SJSA1 (cell line): ENCODE measurements around the gene ZNF823. TPM values are rescaled to one million over a fixed set of nuclear protein-coding genes. Genes with fewer than 3 reads are reported as not detected.

Experiments used
- DNase-seq, 2 experiments: peaks; one replicate each; pipeline ENCODE4 v3.0.0-alpha.2; 2015 to 2020; ENCODE audit warnings: low spot score in 2 of 2, low read depth in 1 of 2
- H3K27ac ChIP-seq: fragments of 250-450 bp; sonication (Bioruptor Pico); 2 replicates; pipeline ENCODE4 v1.5.1; 2020; ENCODE audit warnings: mild to moderate bottlenecking, moderate library complexity
- H3K27me3 ChIP-seq: fragments of 250-450 bp; sonication (Bioruptor Pico); replicated peaks from 2 replicates; pipeline ENCODE4 v1.5.1; 2020; ENCODE audit warnings: mild to moderate bottlenecking, moderate library complexity
- H3K36me3 ChIP-seq: fragments of 250-450 bp; sonication (Bioruptor Pico); 2 replicates; pipeline ENCODE4 v1.5.1; 2020; ENCODE audit warnings: mild to moderate bottlenecking
- H3K4me1 ChIP-seq: fragments of 250-450 bp; sonication (Bioruptor Pico); replicated peaks from 2 replicates; pipeline ENCODE4 v1.6.1; 2021; ENCODE audit warnings: mild to moderate bottlenecking
- H3K4me3 ChIP-seq: fragments of 250-450 bp; sonication (Bioruptor Pico); 2 replicates; pipeline ENCODE4 v1.5.1; 2020; ENCODE audit warnings: mild to moderate bottlenecking
- H3K9me3 ChIP-seq: fragments of 250-450 bp; sonication (Bioruptor Pico); replicated peaks from 2 replicates; pipeline ENCODE4 v1.5.1; 2020; ENCODE audit warnings: mild to moderate bottlenecking
- total RNA-seq: library from RNA; depleted of rRNA; stranded (reverse); fragments of >200 nt; shearing (Covaris generic); gene quantifications from 2 replicates; pipeline ENCODE4 v1.2.3, GENCODE V29; 2014

ZNF823 gene
- total RNA-seq, 1 experiment from 2014 or later = 7.4 TPM

DNA sequence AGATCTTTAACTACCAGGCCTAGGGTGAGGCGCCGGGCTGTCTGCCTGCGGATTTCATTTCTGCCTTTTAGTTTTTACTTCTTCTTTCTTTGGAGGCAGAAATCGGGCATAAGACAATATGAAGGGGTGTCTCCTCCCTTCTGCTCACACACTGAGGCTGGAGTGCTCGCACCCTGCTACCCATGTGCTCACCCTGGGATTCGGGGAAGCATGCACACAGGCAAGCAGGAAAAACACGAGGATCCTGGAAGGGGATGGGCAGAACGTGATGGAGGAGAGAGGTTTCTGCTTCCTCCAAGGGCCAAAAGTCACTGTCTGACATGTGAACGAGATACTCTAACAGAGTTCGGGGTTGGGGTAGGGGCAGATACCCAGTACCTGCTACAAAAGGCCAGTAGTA lies 28.4 kb downstream of the ZNF823 start:
- Histone ChIP-seq H3K4me3 (no peak overlapping the region), H3K36me3 (no peaks in the 10 kb centered on the region), H3K27me3 (no peaks in the 10 kb centered on the region), H3K4me1 (no peaks in the 10 kb centered on the region), H3K27ac (no peak overlapping the region), H3K9me3 (no peaks in the 10 kb centered on the region; the same call in 1 of the 2 replicates)
- DNase-seq = no peak

- Histone ChIP-seq H3K27ac (no peak overlapping the region), H3K9me3 (no peaks in the 10 kb centered on the region), H3K4me1 (no peaks in the 10 kb centered on the region), H3K36me3 (no peaks in the 10 kb centered on the region), H3K4me3 (no peak overlapping the region), H3K27me3 (no peaks in the 10 kb centered on the region)
- no peak for DNase-seq
These were observed 30.3 kb downstream of the ZNF823 start for GRCh38 chr19:11708457-11708856.

DNA sequence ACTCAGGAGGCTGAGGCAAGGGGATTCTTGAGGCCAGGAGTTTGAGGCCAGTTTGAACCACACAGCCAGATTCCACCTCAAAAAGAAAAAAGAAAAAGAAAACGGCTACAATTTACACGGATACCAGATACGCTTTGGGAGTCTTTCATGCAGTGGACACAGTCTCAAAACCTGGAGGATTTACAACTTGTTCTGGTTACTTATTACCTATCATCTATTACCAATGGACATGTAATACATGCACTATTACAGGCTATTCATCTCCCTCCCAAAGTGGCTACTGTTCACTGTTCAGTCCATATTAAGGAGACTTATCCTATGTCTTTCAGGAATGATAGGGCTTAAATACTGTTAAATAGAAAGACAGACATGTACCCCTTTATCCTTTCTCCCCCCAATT lies 33.3 kb downstream of the ZNF823 start:
- H3K27ac ChIP-seq = no peak overlapping the region

DNA sequence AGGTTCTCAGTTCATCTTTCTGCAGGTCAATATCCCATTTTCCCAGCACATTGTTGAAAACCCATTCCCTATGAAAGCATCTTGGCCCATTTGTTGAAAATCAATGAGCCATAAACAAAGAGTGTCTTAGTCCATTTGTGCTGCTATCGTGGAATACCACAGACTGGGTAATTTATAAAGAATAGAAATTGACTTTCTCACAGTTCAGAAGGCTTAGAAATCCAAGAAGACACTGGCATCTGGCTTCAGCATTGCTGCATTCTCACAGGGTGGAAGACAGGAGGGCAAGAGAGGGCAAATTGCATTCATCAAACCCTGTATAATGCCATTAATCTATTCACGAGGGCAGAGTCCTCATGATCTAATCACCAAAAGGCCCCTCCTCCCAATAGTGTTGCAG lies 34.1 kb downstream of the ZNF823 start:
- H3K4me3 ChIP-seq = no peak overlapping the region
- no peaks in the 10 kb centered on the region for H3K36me3 ChIP-seq
- no peaks in the 10 kb centered on the region for H3K27me3 ChIP-seq
- H3K27ac ChIP-seq = no peak overlapping the region
- H3K9me3 ChIP-seq = no peaks in the 10 kb centered on the region
- no peak for DNase-seq
- no peaks in the 10 kb centered on the region for H3K4me1 ChIP-seq

More for the DNA sequence above, 33.3 kb downstream of the ZNF823 start:
- DNase-seq = no peak
- no peak overlapping the region for H3K4me3 ChIP-seq
- H3K36me3 ChIP-seq = no peaks in the 10 kb centered on the region
- no peaks in the 10 kb centered on the region for H3K9me3 ChIP-seq
- no peaks in the 10 kb centered on the region for H3K4me1 ChIP-seq
- H3K27me3 ChIP-seq = no peaks in the 10 kb centered on the region

GRCh38 chr19:11699931-11700794 lies 38.6 kb downstream of the ZNF823 start:
- no peaks in the 10 kb centered on the region for H3K4me1 ChIP-seq
- H3K4me3 ChIP-seq = no peak overlapping the region
- H3K27ac ChIP-seq = no peak overlapping the region
- no peaks in the 10 kb centered on the region for H3K9me3 ChIP-seq
- DNase-seq = peak in 1 of 2 experiments; percentile 6
- no peaks in the 10 kb centered on the region for H3K27me3 ChIP-seq
- no peaks in the 10 kb centered on the region for H3K36me3 ChIP-seq

- H3K9me3 ChIP-seq = no peaks in the 10 kb centered on the region
- H3K27me3 ChIP-seq = no peaks in the 10 kb centered on the region
- no peak overlapping the region for H3K4me3 ChIP-seq
- H3K4me1 ChIP-seq = no peaks in the 10 kb centered on the region
- DNase-seq = no peak
- no peaks in the 10 kb centered on the region for H3K36me3 ChIP-seq
- H3K27ac ChIP-seq = no peak overlapping the region
These were observed 40.5 kb downstream of the ZNF823 start for GRCh38 chr19:11698231-11698630.

GRCh38 chr19:11697284-11697855 lies 41.4 kb downstream of the ZNF823 start:
- no peak for DNase-seq
- Histone ChIP-seq H3K36me3 (no peaks in the 10 kb centered on the region), H3K4me3 (no peak overlapping the region), H3K4me1 (no peaks in the 10 kb centered on the region), H3K9me3 (no peaks in the 10 kb centered on the region), H3K27me3 (no peaks in the 10 kb centered on the region), H3K27ac (no peak overlapping the region)

DNA sequence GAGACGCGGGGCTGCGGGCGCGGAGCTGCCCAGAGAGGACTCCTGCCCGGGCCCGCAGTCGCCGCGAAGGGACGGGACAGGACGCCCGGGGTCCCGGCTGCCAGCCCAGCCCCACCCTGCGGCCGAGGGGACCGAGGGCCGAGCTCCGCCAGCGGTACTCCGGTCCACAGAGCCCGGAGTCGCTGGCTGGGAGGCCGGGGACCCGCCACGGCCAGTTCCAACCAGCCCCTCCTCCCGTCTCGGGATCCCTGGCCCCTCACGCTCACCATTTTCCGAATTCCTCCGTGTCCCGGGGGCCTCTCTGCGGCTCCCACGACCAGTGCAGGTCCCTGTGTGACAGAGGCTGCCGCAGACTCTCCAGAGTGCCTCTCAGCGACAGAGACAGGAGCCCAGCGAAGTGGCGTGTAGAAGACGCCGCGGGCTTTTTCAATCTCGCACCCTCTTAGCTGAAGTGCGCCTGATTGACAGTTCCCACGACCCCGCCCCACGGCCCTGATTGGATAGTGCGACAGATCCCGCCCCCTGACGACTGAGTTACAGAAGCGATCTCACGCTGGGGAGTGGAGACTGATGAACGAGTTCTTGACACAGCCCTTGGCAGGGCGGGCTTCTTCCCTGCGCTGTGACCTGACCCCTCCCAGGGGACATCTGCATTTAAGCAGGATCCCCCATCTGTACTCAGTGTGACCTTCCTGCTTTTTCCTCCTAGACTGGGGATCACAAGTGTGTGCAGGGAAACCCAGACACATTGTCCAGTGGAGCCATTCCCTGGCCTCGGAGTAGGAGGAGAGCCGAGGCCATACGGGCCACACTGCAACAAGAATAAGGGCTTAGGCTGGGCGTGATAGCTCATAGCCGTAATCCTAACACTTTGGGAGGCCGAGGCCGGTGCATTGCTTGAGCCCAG lies 44.0 kb downstream of the ZNF823 start:
- Histone ChIP-seq H3K27me3 (no peaks in the 10 kb centered on the region), H3K4me1 (no peaks in the 10 kb centered on the region), H3K36me3 (no peaks in the 10 kb centered on the region), H3K4me3 (peak overlapping the region; percentile 43), H3K9me3 (no peaks in the 10 kb centered on the region), H3K27ac (no peak overlapping the region)
- peak; percentile 57 to 70 for DNase-seq

- Histone ChIP-seq H3K4me1 (no peaks in the 10 kb centered on the region), H3K4me3 (peak overlapping the region; percentile 43), H3K27me3 (no peaks in the 10 kb centered on the region), H3K9me3 (peaks cover 3% of the 10 kb centered on the region; the same call in 1 of the 2 replicates), H3K36me3 (no peaks in the 10 kb centered on the region), H3K27ac (no peak overlapping the region)
- DNase-seq = no peak
These were observed 44.9 kb downstream of the ZNF823 start for GRCh38 chr19:11693505-11694499.

- DNase-seq = no peak
- no peaks in the 10 kb centered on the region for H3K36me3 ChIP-seq
- H3K4me3 ChIP-seq = no peak overlapping the region
- H3K9me3 ChIP-seq = peaks cover 3% of the 10 kb centered on the region; the same call in 1 of the 2 replicates
- H3K27ac ChIP-seq = no peak overlapping the region
- no peaks in the 10 kb centered on the region for H3K4me1 ChIP-seq
- no peaks in the 10 kb centered on the region for H3K27me3 ChIP-seq
These were observed 46.5 kb downstream of the ZNF823 start for GRCh38 chr19:11692127-11692790.

GRCh38 chr19:11685676-11686650 lies 52.8 kb downstream of the ZNF823 start:
- DNase-seq = no peak
- H3K27ac ChIP-seq = no peak overlapping the region

More at GRCh38 chr19:11685676-11686650, 52.8 kb downstream of the ZNF823 start:
- H3K9me3 ChIP-seq = peaks cover 16% of the 10 kb centered on the region
- no peaks in the 10 kb centered on the region for H3K4me1 ChIP-seq
- no peak overlapping the region for H3K4me3 ChIP-seq
- H3K27me3 ChIP-seq = no peaks in the 10 kb centered on the region
- no peaks in the 10 kb centered on the region for H3K36me3 ChIP-seq
